ENCODE data around the gene MAN2B2. TPM values are rescaled to one million over a fixed set of nuclear protein-coding genes. Genes with fewer than 3 reads are reported as not detected.

MAN2B2 gene
- total RNA-seq, 1 donor from 2014 or later: 32.2 TPM

GRCh38 chr4:6581566-6582121 lies 6.7 kb downstream of the MAN2B2 start:
- TF ChIP-seq CTCF (IDR thresholded peaks at IDR 0.05; ENCODE audit: insufficient read depth, low read depth, low read length) (no peak), EZH2 (IDR thresholded peaks at IDR 0.05; ENCODE audit: insufficient read depth, low read length) (no peak)
- Mint-ChIP-seq H3K27ac (ENCODE audit: unreplicated experiment) (no peak overlapping the region), H3K4me1 (ENCODE audit: low read depth, unreplicated experiment) (no peaks in the 10 kb centered on the region), H3K27me3 (ENCODE audit: low read depth, unreplicated experiment) (no peaks in the 10 kb centered on the region), H3K36me3 (ENCODE audit: low read depth, unreplicated experiment) (peaks cover 53% of the 10 kb centered on the region), H3K9me3 (ENCODE audit: unreplicated experiment) (peaks cover 8% of the 10 kb centered on the region), H3K4me3 (ENCODE audit: unreplicated experiment) (no peak overlapping the region)
- no peak overlapping the region for H3K9ac ChIP-seq (ENCODE audit: low read length)
- H3K36me3 ChIP-seq (ENCODE audit: insufficient read depth, low read length): peaks cover 11% of the 10 kb centered on the region
- FAIRE-seq: no peak
- no peak overlapping the region for H3K4me2 ChIP-seq (ENCODE audit: low read length)
- no peaks in the 10 kb centered on the region for H4K20me1 ChIP-seq (ENCODE audit: insufficient read depth, low read length)
- no peaks in the 10 kb centered on the region for H3K4me1 ChIP-seq (ENCODE audit: insufficient read depth, low read length)
- H3K27ac ChIP-seq (ENCODE audit: low read depth, low read length): no peak overlapping the region
- no peak overlapping the region for H3K4me3 ChIP-seq (ENCODE audit: insufficient read depth, low read depth, low read length)
- H3K9me3 ChIP-seq (ENCODE audit: insufficient read depth, low read depth, low read length): no peaks in the 10 kb centered on the region
- DNase-seq (ENCODE audit: low read depth): no peak
- no peak overlapping the region for H2AFZ ChIP-seq (ENCODE audit: low read depth, low read length)
- H3K79me2 ChIP-seq (ENCODE audit: insufficient read depth, low read length): no peaks in the 10 kb centered on the region
- no peaks in the 10 kb centered on the region for H3K27me3 ChIP-seq (ENCODE audit: insufficient read depth, low read length)

GRCh38 chr4:6582889-6583490 lies 8.0 kb downstream of the MAN2B2 start:
- no peaks in the 10 kb centered on the region for H4K20me1 ChIP-seq (ENCODE audit: insufficient read depth, low read length)
- H3K36me3 ChIP-seq (ENCODE audit: insufficient read depth, low read length): peaks cover 7% of the 10 kb centered on the region
- TF ChIP-seq EZH2 (IDR thresholded peaks at IDR 0.05; ENCODE audit: insufficient read depth, low read length) (no peak), CTCF (IDR thresholded peaks at IDR 0.05; ENCODE audit: insufficient read depth, low read depth, low read length) (no peak)
- peak; percentile 34 for DNase-seq (ENCODE audit: low read depth)
- H3K4me1 Mint-ChIP-seq (ENCODE audit: low read depth, unreplicated experiment): no peaks in the 10 kb centered on the region
- peaks cover 8% of the 10 kb centered on the region for H3K9me3 Mint-ChIP-seq (ENCODE audit: unreplicated experiment)
- no peak for FAIRE-seq
- H3K9ac ChIP-seq (ENCODE audit: low read length): no peak overlapping the region
- H2AFZ ChIP-seq (ENCODE audit: low read depth, low read length): no peak overlapping the region
- peaks cover 53% of the 10 kb centered on the region for H3K36me3 Mint-ChIP-seq (ENCODE audit: low read depth, unreplicated experiment)
- H3K27me3 Mint-ChIP-seq (ENCODE audit: low read depth, unreplicated experiment): no peaks in the 10 kb centered on the region
- H3K9me3 ChIP-seq (ENCODE audit: insufficient read depth, low read depth, low read length): no peaks in the 10 kb centered on the region
- H3K27ac Mint-ChIP-seq (ENCODE audit: unreplicated experiment): no peak overlapping the region
- no peak overlapping the region for H3K4me3 ChIP-seq (ENCODE audit: insufficient read depth, low read depth, low read length)
- H3K27ac ChIP-seq (ENCODE audit: low read depth, low read length): no peak overlapping the region
- H3K27me3 ChIP-seq (ENCODE audit: insufficient read depth, low read length): no peaks in the 10 kb centered on the region
- no peaks in the 10 kb centered on the region for H3K79me2 ChIP-seq (ENCODE audit: insufficient read depth, low read length)
- no peak overlapping the region for H3K4me3 Mint-ChIP-seq (ENCODE audit: unreplicated experiment)
- H3K4me1 ChIP-seq (ENCODE audit: insufficient read depth, low read length): no peaks in the 10 kb centered on the region
- no peak overlapping the region for H3K4me2 ChIP-seq (ENCODE audit: low read length)

GRCh38 chr4:6584865-6585264 lies 9.9 kb downstream of the MAN2B2 start:
- no peaks in the 10 kb centered on the region for H3K4me1 ChIP-seq (ENCODE audit: insufficient read depth, low read length)
- H3K27me3 Mint-ChIP-seq (ENCODE audit: low read depth, unreplicated experiment): no peaks in the 10 kb centered on the region
- H3K4me2 ChIP-seq (ENCODE audit: low read length): no peak overlapping the region
- H3K27me3 ChIP-seq (ENCODE audit: insufficient read depth, low read length): no peaks in the 10 kb centered on the region
- FAIRE-seq: no peak
- peaks cover 6% of the 10 kb centered on the region for H3K9me3 Mint-ChIP-seq (ENCODE audit: unreplicated experiment)
- H3K36me3 ChIP-seq (ENCODE audit: insufficient read depth, low read length): peaks cover 1% of the 10 kb centered on the region
- no peak overlapping the region for H3K27ac ChIP-seq (ENCODE audit: low read depth, low read length)
- peaks cover 46% of the 10 kb centered on the region for H3K36me3 Mint-ChIP-seq (ENCODE audit: low read depth, unreplicated experiment)
- no peaks in the 10 kb centered on the region for H3K4me1 Mint-ChIP-seq (ENCODE audit: low read depth, unreplicated experiment)
- no peak for DNase-seq (ENCODE audit: low read depth)
- H3K4me3 ChIP-seq (ENCODE audit: insufficient read depth, low read depth, low read length): no peak overlapping the region
- H3K27ac Mint-ChIP-seq (ENCODE audit: unreplicated experiment): no peak overlapping the region
- H3K9me3 ChIP-seq (ENCODE audit: insufficient read depth, low read depth, low read length): no peaks in the 10 kb centered on the region
- no peaks in the 10 kb centered on the region for H4K20me1 ChIP-seq (ENCODE audit: insufficient read depth, low read length)
- no peak overlapping the region for H2AFZ ChIP-seq (ENCODE audit: low read depth, low read length)
- no peak overlapping the region for H3K4me3 Mint-ChIP-seq (ENCODE audit: unreplicated experiment)
- TF ChIP-seq CTCF (IDR thresholded peaks at IDR 0.05; ENCODE audit: insufficient read depth, low read depth, low read length) (no peak), EZH2 (IDR thresholded peaks at IDR 0.05; ENCODE audit: insufficient read depth, low read length) (no peak)
- H3K9ac ChIP-seq (ENCODE audit: low read length): no peak overlapping the region
- no peaks in the 10 kb centered on the region for H3K79me2 ChIP-seq (ENCODE audit: insufficient read depth, low read length)

Measured in astrocyte (in vitro differentiated cells and primary cell).